NCI-H1436 treated with DMSO at 0.1 percent for 48 hours (cell line): ENCODE measurements around the gene SYVN1.
"Not testable (repeated sequence)": the region's sequence is repeated elsewhere in the genome, so short reads cannot be mapped to it uniquely, and the experiment has no call there.

ENCODE experiments used
- DNase-seq: peaks from one replicate; lab custom pipeline; 2025; lab: John Stamatoyannopoulos, UW

The SYVN1 gene

DNA sequence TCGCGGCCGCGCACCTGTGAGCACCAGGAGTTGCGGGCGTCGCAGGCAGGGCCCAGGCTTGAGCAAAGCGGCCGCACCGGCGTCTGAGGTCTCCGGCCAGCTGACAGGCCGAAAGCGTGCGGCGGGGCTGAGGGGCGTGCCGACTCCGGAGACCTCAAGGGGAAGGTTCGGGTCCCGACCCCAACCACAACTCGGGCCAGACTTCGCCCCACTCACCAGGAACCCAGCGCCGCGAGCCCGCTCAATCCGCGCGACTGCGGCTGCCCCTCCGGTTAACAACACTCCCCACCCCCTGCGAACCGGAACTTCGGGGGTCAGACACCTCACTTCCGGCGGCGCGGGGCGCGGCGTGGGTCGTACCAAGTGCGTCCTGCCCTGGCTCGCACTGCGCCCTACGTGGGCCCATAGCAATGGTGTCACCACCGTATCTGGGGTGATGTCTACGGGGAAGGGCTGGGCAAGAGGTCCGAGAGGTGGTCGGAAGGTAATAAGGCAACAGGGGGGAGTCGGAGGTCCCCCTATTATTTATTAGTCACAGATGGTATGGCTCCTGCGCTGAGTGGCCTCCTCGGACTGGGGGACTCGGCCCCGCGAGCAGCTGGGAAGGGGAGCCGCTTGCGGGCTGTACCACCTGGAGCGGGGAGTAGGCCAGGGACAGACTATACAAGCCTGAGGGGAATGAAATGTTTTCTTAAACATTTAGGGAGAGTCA lies at the start of gene SYVN1:
TSS of gene SYVN1 (minus strand) at position 280 of the 712 bp plus-strand sequence. CDS start 918 bp downstream, outside the sequence.
- peak; percentile 59 for DNase-seq

- DNase-seq: no peak
Observed at GRCh38 chr11:65183201-65183891, 49.0 kb upstream of the SYVN1 start.

- DNase-seq: no peak
Observed at GRCh38 chr11:65182258-65183170, 48.2 kb upstream of the SYVN1 start.

DNA sequence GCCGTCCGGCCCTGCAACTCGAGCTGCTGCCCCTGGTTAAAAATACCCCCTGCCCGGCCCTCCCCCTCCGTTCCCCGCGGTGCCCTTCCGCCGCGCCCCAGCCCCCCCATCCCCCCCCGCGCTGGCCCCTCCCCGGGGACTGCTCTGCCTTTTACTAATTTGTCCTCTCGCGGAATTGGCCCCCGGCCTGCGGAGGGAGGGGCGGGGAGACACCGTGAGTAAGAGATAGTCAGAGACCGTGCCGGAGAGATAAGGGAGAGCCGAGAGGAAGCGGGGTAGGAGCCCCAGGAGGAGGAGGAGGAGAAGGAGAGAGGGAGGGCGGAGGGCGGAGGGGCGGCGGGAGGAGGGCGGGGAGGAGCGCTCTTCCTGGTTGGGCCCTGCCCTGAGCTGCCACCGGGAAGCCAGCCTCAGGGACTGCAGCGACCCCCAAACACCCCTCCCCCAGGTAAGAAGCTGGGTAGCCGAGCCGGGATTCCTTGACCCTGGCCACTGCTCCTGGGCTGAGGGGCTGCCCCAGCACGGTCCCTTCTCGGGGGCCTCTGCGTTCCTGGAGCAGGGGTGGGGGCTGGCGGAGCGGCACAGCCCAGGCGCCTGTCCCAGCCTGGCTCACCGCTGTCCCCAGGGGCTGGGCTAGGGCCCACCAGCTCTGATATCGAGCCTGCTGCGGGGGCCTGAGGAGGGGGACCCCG lies 47.4 kb upstream of the SYVN1 start, which contains the start of gene CAPN1:
TSS of gene CAPN1 (plus strand) at position 360 of the 689 bp plus-strand sequence. CDS start 774 bp downstream, outside the sequence.
- peak; percentile 5 for DNase-seq

DNA sequence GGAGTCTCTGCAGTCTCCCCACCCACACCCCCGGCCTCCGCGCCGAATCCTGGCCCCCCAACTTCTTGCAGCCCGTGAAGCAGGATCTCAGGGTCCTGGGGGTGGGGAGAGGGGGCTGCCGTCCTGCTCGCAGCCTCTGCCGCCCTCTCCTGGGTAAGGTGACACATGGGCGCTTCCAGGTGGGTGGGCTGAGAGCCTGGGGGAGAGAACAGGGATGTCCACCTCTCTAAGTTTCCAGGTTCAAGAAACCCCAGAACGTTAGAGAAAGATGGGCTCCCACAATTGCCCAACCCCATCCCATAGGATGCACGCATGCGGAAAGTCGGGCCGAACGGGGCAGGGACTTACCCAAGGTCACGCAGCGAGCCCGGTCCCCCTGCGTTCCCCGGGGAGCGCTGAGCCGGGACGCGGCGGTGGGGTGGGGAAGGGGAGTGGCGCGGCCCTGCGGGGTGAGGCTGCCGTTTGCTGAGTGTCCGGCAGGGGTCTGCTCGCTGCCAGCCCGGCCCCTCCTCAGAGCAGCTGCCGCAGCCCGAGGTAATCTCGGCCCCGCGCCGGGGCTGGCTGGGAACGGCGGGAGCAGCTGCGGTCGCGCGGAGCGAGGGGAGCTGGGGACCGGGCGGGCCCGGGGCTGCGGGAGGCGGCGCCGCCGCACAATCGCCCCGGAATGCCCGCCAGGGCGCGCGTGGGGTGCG lies 46.7 kb upstream of the SYVN1 start:
- peak; percentile 7 for DNase-seq

GRCh38 chr11:65174571-65175010 lies 40.3 kb upstream of the SYVN1 start:
- not testable (repeated sequence) for DNase-seq

DNA sequence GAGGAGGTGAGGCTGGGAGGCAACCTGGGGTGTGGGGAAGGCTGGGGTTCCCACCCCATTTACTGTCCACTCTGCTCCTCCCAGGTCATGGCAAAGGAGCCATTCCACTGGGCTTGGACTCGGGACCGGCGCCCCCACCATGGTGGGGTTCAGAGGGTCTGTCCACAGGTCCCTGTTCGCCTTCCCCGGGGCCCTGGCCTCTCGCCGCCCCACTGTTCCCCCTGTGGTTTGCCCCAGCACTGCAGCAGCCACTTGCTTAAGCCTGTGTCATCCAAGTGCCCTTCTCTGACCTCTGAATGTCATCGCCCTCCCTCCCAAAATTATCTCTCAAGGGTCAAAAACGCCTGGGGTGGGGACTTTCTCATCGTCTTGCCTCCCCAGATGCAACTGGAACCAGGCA lies 38.3 kb upstream of the SYVN1 start:
- no peak for DNase-seq

DNA sequence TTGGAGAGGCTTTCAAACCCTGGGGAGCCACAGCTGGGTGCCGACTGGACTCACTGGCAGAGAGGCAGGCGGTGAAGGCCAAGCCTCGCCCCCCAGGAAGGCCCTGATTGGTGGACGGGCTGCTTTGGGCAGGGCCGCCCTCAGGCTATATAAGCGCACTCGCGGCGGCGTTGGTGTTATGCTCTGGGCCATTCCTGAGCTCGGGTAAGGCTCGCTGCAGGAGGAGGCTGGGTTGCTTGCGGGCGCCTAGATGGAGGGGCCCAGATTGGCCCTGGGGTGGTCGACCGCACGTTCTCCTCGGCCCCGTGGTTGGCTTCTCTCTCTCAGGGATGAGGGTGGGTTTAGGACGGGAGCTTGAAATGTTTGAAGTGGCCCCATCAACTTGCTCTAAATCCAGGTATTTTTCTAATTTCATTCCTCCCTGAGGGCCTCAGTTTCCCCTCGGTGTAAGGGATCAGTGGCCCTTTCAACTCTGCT lies 35.8 kb upstream of the SYVN1 start, which contains the start of gene SPDYC:
TSS of gene SPDYC (plus strand) at position 176 of the 477 bp plus-strand sequence. CDS start 1,125 bp downstream, outside the sequence.
- DNase-seq: no peak

DNA sequence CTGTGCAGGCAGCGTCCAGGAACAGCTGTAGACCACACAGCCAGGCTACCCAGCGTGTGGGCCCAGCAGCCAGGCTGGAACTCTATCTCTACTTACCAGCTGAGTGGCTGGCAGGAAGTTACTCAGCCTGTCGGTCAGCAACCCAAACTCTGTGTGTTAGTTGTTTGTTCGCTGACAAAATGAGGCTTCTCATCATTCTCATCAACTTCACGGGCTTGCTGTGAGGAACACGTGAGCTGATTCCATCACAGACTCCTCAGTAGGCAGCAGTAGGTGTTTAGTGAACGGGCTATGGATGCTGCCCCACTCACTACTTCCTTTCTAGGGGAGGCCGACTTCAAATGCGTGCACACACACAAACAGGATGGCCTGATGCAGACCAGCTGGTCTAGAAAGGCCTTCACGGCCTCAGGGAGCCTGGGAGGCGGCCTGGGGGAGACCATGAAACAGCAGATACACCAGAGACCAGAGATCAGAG lies 34.9 kb upstream of the SYVN1 start:
- DNase-seq: no peak

GRCh38 chr11:65167656-65168055 lies 33.3 kb upstream of the SYVN1 start:
- DNase-seq: no peak

GRCh38 chr11:65166893-65167292 lies 32.6 kb upstream of the SYVN1 start:
- no peak for DNase-seq

DNA sequence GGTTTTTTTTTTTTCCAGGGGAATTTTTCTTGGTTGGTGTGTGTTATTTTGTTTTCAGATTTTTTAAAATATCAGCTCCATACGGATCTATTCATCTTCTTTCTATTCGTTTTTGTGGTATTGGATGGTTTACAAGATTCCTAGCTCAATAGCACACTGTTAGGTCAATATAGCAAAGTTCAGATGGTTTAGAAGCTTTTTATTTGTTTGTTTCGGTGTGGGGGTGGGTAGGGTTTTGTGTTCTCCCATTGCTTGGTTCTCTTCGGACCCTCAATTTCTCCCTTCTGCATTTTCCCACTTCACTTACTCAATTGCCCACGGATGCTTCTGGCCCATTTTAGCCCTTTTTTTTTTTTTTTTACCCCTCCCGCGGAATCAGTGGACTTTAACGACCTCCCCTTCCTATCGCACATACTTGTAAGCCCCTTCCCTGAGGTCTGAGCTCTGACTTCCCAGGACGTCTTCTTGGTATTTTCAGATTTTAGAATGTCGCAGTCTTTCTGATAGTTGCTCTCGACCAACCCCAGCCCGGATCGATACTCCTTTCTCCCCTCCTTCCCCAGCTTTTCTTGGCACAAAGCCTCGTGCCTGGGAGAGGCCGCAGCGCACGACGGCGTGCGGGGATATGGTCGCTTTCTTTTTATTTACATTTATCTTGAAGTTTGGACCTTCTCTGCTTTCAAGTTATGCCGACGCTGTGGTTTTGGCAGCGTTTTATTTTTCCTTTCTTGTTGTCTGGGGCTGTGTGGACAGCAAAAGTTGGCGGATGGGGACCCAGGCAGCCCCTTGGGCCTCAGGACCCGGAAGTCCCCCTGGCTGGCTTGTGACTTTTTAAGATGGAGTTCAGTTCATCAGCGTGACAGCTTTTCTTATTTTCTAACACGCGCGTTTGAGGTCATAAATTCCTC lies 31.3 kb upstream of the SYVN1 start:
- DNase-seq: no peak

GRCh38 chr11:65163684-65164083 lies 29.4 kb upstream of the SYVN1 start:
- no peak for DNase-seq

- DNase-seq: no peak
Observed at GRCh38 chr11:65160643-65161042, 26.3 kb upstream of the SYVN1 start.

- no peak for DNase-seq
Observed at GRCh38 chr11:65159012-65159411, 24.7 kb upstream of the SYVN1 start.

GRCh38 chr11:65157336-65157735 lies 23.0 kb upstream of the SYVN1 start:
- DNase-seq: no peak

DNA sequence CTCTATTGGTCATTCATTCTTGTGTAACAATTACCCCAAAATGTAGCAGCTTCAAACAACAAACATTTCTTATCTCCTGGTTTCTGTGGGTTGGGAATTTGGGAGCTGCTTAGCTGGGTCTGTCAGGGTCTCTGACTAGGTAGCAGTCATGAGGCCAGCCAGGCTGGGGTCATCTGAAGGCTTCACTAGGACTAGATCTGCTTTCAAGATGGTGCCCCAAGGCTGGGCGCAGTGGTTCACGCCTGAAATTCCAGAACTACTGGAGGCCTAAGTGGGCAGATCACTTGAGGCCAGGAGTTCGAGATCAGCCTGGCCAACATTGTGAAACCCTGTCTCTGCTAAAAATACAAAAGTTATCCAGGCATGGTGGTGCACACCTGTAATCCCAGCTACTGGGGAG lies 22.6 kb upstream of the SYVN1 start:
- no peak for DNase-seq

DNA sequence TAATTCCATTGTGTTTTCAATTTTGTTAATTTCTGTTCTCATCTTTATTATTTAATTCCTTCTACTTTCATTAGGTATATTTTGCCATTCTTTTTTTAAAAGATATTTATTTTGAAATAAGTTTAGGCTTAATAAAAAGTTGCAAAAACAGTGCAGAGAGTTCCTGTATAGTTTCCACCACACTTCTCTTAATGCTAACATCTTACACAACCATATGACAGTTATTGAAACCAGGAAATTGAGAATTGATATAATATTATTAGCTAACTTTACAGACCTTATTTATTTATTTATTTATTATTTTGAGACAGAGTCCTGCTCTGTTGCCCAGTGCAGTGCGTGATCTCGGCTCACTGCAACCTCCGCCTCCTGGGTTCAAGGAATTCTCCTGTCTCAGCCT lies 21.9 kb upstream of the SYVN1 start:
- no peak for DNase-seq

DNA sequence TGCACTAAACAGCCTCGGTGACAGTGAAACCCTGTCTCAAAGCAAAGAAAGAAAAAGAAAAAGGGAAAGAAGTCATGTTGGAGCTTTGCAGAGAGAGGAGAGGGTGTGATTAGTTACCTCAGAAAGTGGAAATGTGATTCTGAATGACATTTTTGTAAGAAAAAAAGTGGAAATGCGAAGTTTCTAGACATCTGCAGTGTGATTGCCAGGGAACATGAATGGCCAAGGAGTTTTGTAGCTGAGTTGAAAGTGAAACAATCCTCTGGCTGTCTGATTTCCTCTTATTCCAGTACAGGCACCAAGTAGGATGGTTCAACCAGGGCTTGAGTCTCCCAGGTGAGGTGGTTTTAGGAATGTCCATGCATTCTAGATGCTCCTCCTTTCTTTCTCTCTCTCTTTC lies 17.8 kb upstream of the SYVN1 start:
- no peak for DNase-seq
